ENCODE results near the gene FBXL13.

DNA sequence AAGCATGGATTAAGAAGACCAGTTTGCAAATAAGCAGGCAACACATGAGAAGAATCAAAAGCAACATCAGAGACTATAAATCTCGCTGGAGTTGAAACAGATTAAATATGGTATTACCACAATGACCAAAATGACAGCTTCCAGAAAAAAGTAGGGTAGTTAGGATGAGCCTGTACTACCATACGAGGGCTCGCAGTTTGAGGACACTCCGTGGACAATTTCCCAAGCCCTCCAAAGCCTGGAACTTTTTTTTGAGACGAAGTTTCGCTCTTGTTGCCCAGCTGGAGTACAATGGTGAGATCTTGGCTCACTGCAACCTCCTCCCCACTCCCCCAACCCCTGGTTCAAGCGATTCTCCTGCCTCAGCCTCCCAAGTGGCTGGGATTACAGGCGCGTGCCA lies 160.8 kb downstream of the FBXL13 start:
- TF ChIP-seq, protein P1, sequence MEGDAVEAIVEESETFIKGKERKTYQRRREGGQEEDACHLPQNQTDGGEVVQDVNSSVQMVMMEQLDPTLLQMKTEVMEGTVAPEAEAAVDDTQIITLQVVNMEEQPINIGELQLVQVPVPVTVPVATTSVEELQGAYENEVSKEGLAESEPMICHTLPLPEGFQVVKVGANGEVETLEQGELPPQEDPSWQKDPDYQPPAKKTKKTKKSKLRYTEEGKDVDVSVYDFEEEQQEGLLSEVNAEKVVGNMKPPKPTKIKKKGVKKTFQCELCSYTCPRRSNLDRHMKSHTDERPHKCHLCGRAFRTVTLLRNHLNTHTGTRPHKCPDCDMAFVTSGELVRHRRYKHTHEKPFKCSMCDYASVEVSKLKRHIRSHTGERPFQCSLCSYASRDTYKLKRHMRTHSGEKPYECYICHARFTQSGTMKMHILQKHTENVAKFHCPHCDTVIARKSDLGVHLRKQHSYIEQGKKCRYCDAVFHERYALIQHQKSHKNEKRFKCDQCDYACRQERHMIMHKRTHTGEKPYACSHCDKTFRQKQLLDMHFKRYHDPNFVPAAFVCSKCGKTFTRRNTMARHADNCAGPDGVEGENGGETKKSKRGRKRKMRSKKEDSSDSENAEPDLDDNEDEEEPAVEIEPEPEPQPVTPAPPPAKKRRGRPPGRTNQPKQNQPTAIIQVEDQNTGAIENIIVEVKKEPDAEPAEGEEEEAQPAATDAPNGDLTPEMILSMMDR (IDR thresholded peaks at IDR 0.05), result no peak
- no peak for TF ChIP-seq POLR2A (IDR thresholded peaks at IDR 0.05)

Measured in vagina (tissue), 2 donors.